GM21825 (cell line): ENCODE measurements around the gene PRKN.

ENCODE experiments used
- ATAC-seq: cut with Tn5 transposase; IDR thresholded peaks from one replicate; pipeline ENCODE4 v1.9.1; 2021; ENCODE audit warnings: mild to moderate bottlenecking, moderate library complexity; ENCODE audit not compliant: unreplicated experiment

The PRKN gene

DNA sequence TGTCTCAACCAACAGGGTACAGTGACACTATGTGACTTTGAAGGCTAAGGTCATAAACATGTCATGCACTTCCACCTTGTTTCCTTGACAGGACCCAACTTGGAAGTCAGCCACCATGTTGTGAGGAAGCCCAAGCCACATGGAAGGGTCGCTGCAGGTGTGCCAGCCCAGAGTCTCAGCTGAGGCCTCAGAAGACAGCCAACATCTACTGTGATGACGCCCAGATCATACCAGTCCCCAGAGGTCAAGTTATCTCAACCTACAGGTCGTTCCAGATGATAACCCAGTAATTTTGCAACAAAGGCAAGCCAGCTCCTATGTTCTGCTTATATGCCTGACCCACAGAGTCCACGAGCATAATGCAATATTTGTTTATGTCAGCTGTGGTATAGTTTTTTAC, 1077.7 kb downstream of the PRKN start:
- ATAC-seq, result no peak

DNA sequence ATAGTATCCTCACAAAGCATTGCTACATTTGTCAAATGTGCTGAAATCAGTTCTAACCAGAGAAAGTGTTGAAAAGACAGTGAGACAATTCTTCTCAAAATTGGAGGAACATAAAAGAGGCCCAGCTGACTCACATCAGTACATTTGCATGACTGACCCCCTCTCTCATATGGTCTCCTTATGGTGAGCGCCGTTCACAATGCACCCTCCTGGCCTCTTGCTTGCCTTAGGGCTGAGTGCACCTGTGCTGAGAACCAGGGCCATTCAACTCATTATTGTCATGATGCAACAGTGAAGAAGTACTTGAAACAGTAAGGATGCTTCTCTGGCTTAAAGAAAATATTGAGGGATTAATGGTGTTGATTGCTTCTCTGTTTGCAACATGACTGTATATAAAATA, 1078.5 kb downstream of the PRKN start:
- ATAC-seq, result no peak

DNA sequence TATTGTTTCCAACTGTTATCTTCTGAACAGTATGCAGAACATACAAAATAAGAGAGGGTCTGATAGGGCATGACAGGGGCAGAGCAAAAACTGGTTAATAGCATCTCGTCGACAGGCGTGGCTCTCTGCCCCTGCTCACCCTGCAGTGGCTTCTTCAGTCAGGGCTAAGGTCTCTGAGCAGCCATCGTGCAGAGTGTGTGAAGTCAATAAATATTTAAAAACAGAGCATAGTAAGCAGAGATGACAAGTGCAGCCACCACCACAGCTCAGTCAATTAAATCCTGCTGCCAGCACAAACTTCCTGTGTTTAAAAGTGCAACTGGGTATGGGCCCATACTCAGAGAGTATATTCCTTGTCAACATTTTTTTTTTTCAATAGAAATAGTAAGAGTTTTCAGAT, 1080.3 kb downstream of the PRKN start:
- ATAC-seq, result no peak

GRCh38 chr6:161644521-161644920, 1083.0 kb downstream of the PRKN start:
- ATAC-seq, result no peak

- ATAC-seq, result no peak
These were observed 1086.4 kb downstream of the PRKN start for GRCh38 chr6:161641175-161641574.

- ATAC-seq, result no peak
These were observed 1087.8 kb downstream of the PRKN start for GRCh38 chr6:161639772-161640171.

GRCh38 chr6:161637658-161638057, 1089.9 kb downstream of the PRKN start:
- no peak for ATAC-seq

DNA sequence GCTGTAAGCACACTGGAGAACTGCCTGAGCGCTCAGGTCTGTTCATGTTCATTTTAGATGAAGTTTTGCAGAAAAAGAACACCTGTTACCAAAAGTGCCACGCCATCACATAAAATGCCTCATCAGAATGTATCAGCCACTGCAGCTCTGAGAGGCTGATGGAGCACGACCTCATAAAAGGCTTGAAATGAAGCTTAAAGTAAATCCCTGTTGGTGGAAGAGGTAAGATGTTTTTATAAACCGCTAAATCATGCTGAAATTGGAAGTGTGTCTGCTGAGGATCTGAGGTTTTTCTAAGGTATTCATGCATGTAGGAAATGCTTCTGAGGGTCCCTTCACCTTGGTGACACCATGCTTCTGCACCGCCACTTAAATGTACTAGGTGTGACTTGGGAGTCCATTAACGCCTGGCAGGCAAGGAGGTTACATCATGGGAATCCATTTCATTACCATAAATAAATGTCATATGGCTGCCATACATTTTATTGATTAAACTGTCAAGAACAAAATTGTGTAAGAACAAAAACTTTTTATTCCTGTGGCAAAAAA, 1090.6 kb downstream of the PRKN start:
- no peak for ATAC-seq

DNA sequence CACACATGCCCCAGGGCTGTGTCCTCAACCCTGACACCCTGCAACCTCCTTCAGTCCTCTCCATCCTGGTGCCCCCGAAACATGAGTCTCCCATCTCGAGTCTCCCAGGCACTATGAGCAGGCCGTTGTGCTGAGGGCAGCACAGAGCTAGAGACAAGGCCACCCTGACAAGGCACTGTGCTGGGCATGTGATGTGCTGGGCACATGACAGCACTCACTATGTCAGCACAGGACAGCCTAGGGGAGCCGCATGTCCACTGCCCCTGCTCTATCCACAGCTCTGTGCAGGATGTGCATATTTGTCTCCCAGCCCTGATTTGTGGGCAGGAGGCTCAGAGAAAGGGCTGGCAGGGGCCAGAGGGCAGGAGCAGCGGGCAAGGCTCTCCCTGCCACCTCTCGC, 1091.6 kb downstream of the PRKN start:
- no peak for ATAC-seq

GRCh38 chr6:161634916-161635315, 1092.7 kb downstream of the PRKN start:
- no peak for ATAC-seq

- ATAC-seq, result no peak
These were observed 1095.8 kb downstream of the PRKN start for GRCh38 chr6:161631676-161632194.

GRCh38 chr6:161630674-161631073, 1096.9 kb downstream of the PRKN start:
- no peak for ATAC-seq

DNA sequence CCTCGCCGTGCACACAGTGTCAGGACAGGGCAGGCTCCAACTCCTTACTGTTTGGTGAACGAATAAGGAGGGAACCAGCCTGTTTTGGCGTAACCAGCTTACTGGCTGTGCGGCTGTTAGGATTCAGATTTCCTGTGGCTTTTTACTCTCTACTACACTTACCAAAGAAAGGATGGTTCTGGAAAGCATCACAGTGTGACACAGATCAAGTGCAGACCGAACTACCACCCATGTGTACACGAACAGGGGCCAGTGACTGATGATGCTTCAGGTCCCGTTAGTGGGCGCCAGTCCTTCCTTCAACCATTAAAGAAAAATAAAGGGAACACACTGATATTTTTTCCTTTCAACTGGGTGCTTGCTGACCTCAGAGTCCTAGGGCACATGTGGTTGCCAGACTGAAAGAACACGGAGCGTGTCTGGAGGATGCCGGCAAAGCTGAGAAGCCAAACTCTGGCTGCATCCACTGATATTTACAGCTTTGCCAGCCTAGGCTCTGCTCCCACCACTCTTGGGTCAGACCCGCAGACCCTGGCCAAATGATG, 1101.4 kb downstream of the PRKN start:
- no peak for ATAC-seq

- ATAC-seq, result no peak
These were observed 1103.5 kb downstream of the PRKN start for GRCh38 chr6:161624111-161624510.

DNA sequence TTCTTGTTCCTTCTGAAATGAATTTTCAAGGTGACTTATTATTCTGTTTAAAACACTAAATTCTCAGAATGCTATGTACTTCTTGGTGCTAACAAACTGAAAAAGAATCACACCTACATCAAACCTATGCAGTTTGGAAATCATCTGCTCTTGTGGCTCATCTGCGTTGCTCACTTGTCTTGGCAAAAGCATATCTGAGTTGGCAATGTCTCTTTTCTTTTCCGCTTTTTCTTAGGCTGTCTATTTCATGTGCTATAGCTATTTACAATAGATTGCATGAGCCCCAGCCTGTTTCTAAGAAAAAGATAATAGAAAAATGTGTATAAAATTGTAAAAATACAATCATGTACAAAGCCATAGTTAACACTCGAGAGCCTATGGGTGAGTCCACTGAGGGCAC, 1104.8 kb downstream of the PRKN start:
- no peak for ATAC-seq

DNA sequence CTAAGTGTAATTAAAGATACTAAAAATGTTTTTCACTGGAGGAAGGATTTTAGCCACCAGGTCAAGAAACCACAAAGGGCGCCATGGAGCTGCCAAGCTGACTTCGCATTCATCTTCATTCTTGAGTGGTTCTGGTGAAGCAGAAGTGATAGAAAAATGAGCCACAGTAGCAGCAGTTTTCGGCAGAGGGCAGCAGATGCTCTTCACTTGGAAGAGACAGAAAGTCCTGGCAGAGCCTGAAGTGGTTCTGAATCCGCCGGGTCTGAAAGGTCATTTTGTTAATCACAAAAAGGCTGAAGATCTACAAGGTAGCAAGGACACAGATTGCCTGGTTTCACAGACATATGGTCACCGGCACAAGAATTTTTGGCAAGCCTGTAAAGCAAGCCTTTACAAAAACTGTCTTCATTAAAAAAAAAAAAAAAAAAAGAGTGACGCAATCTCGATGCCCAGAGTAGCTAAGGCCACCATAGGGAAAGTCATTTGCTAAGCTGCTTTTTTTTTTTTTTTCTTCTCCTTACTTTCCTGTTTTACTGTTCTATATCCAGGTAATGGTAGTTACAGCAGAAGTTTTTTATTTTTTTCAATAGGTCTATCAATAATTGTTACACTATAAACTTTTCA, 1108.6 kb downstream of the PRKN start:
- ATAC-seq, result no peak

DNA sequence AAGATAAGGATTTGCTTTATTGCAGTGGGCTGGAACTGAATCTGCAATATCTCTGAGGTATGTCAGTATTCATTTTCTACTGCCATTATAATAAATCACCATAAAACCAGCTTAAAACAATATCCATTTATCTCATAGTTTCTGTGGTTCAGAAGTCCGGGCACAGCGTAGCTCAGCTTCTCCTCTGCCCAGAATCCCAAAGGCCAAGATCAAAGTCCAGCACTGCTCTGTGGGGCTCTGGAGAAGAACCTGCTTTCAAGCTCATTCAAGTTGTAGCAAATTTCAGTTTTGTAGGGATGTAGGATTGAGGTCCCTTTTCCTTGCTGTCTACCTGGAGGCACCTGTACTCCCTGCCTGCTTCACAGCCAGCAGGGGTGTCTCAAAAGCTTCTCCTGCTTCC, 1113.9 kb downstream of the PRKN start:
- no peak for ATAC-seq

DNA sequence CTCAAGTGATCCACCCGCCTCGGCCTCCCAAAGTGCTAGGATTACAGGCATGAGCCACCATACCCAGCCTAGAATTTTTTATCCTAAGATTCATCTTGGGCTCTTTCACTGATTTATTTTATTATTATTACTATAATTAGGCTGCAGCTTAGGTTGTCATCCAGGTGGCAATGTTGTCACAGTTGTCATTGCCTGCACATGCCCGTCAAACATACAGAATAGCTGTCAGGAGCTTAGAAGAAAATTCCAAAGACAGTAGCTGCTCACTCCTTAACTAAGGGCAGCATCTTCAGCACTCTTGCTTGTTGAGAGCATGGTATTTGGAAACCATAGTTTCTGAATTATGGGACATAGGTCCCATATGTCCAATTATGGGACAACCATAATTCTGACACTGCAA, 1118.8 kb downstream of the PRKN start:
- ATAC-seq, result no peak

DNA sequence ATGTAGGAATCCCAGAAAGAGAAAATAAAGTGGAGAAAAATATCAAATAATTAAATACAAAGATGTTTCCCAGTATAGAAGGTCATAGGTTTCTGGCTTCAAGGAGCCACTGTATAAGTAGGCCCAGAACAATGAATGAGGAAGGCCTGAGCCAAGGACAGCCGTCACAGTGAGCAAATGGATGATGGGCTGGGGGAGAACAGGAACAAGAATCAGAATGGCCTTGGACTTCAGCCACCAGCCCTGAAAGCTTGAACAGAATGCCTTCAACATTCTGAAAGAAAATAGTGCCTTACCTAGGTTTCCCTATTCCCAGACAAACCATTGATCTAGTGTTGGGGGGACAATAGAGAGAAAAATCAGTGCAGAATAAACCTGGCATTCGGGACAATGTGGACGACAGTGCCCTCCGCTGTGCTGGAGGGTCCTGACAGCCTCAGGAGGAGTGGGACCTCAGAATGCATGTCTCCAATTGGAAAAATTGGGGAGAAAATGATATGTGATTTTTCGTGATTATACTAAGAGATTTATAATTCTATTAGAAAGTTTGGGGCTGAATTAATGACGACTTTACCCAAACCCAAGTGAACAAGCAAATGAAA, 1119.8 kb downstream of the PRKN start:
- no peak for ATAC-seq

DNA sequence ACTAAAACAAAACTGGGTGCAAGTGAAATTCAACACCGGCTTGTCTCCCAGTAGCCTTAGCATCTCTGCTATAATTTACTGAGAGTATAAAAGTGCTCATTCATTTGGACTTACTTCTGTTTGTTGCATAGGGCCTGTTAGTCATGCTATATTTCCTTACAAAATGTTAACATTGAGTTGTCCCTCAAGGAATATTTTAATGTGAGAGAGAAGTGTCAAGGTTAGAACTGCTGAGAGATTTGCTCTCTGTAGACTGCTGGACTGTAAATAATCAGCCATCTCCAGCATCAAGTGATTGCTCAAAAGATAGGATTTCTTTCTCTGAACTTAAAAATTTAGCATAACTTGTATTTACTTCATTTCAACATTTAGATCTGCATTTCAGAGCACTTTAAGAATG, 1125.2 kb downstream of the PRKN start:
- no peak for ATAC-seq

- ATAC-seq, result no peak
These were observed 1128.7 kb downstream of the PRKN start for GRCh38 chr6:161598896-161599295.

GRCh38 chr6:161596807-161597520, 1130.6 kb downstream of the PRKN start:
- no peak for ATAC-seq
